Lower leg skin (tissue), 3 donors: ENCODE data around the gene EIF1AX.

ENCODE experiments used
- CTCF ChIP-seq, 3 donors: fragments of 450-650 bp; IDR thresholded peaks; one replicate each; pipeline ENCODE4 v1.5.1; 2016; ENCODE audit warnings: antibody characterized with exemption in 3 of 3, mild to moderate bottlenecking in 3 of 3, moderate library complexity in 2 of 3
- POLR2A ChIP-seq, 2 donors: fragments of 450-650 bp; IDR thresholded peaks; one replicate each; pipeline ENCODE4 v1.6.1; 2016 to 2017; ENCODE audit warnings: antibody characterized with exemption in 2 of 2, mild to moderate bottlenecking in 1 of 2, moderate library complexity in 1 of 2

GRCh38 chrX:20143111-20143510, 1.5 kb upstream of the EIF1AX start:
- TF ChIP-seq POLR2A (IDR thresholded peaks at IDR 0.05) (no peak), CTCF (IDR thresholded peaks at IDR 0.05) (no peak)
